Suppressor macrophage treated with lipopolysaccharide for 1 hour (primary cell): Measurements from ENCODE around the gene MCRIP2.

Experiments used
- DNase-seq, 3 donors: peaks; one replicate each; pipeline ENCODE4 v3.0.0-alpha.2; 2020 to 2022

Gene MCRIP2

DNA sequence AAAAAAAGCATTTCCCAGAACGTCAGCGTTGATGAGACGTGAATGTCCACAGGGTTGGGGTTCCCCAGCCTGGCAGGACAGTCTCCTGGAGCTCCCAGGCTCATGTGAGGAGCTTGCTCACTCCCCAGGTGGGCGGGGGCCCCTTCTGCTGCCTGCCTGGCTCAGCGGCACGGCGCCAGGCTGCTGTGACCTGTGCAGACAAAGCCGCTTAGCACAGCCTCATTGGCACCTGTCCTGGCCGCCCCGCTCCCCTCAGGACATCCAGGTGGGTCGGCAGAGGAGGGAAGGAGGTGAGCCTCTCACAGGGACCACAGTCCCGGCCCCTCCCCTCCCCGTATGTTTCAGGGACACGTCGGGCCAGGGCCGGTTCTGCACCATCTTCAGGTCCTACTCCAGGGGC lies 23.8 kb upstream of the MCRIP2 start:
- no peak for DNase-seq

DNA sequence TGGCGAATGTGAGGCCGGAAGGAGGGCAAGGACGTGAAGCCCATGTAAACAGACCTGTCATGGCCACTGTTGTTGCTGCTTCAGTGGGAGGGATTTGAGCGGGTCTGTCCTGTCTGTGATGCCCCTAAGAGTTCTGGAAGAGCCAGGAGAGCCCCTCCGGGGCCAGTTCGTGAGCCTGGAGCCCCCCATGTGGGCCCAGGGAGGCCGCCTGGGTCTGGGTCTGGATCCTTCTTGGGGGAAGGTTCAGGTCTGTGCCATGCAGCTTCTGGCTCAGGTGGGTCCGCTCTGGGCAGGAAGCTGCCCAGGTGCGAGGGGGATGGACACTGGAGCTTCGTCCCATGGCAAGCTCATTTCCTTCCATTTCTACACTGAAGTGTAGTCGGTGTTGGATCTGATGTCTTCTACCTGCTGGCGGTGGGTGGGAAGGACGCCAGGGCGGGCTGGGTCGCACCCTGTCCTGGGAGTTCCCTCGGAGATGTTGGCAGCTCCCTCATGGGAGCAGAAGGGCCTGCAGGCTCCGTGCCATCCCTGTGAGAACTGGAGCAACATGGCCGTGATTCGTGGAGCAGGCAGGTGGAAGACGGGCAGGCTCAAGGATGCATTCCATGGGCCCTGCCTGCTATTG lies 22.0 kb upstream of the MCRIP2 start:
- no peak for DNase-seq

DNA sequence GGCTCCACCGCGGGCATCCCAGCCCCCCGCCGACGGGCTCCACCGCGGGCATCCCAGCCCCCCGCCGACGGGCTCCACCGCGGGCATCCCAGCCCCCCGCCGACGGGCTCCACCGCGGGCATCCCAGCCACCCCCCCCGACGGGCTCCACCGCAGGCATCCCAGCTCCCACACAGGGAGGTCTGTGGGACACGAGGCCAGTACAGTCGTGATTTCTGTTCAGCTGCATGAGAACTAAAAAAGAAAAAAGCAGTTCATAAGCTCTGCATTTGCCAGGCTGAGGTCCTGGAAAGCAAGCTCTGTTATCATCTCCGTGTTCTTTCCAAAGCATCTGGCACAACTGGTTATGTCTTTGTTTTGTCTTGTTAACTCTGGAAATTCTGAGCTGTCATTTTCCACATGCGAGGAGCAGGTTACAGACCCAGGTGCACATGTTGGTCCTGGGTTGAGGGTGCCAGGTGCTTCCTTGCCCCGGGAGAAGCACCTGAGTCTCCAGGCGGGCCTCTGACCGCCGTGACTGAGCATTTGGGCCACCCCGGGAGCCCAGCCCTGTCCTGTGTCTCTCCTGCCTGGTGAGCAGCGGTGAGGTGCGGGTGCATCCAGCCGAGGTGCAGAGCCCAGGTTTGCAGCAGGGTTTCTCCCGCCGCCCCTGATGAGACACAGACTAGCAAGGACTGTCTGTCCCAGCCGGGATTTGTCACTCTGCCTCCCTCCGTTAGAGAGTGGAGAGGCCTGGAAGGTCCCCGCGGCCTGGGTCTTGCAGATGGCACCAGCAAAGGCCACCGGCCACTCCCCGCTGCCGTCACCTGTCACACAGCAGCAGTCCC lies 20.7 kb upstream of the MCRIP2 start:
- DNase-seq: no peak

- DNase-seq: no peak
Measured at GRCh38 chr16:621526-622105, 20.0 kb upstream of the MCRIP2 start.

- DNase-seq: no peak
Measured at GRCh38 chr16:622920-623280, 18.7 kb upstream of the MCRIP2 start.

DNA sequence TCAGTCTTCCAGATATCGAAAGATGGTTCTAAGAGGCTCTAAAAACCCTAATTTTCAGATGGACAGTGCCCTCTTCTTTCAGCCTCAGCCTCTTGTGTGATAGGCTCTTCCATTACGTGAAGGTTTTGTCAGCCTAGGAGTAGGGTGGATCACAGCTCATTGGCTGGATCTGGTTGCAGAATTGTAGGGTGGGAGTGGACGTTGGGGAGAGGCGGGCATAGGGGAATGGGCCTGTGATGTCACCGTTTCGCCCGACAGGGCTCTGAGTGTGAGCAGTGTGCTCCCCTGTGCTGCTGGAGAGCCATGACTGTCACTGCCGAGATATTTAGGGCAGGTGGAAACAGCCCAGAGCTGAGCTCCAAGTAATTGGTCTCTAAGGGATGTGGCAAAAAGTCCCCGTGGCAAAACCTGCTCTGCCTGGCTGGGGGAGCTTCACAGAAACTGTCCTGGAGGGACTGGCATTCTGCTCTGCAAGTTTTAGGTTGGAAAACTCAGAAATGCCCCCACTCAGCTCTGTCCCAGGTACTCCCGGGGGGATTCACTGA lies 17.0 kb upstream of the MCRIP2 start:
- no peak for DNase-seq

- DNase-seq: no peak
Measured at GRCh38 chr16:625117-625976, 16.3 kb upstream of the MCRIP2 start.

GRCh38 chr16:625977-626765 lies 15.5 kb upstream of the MCRIP2 start:
- no peak for DNase-seq

DNA sequence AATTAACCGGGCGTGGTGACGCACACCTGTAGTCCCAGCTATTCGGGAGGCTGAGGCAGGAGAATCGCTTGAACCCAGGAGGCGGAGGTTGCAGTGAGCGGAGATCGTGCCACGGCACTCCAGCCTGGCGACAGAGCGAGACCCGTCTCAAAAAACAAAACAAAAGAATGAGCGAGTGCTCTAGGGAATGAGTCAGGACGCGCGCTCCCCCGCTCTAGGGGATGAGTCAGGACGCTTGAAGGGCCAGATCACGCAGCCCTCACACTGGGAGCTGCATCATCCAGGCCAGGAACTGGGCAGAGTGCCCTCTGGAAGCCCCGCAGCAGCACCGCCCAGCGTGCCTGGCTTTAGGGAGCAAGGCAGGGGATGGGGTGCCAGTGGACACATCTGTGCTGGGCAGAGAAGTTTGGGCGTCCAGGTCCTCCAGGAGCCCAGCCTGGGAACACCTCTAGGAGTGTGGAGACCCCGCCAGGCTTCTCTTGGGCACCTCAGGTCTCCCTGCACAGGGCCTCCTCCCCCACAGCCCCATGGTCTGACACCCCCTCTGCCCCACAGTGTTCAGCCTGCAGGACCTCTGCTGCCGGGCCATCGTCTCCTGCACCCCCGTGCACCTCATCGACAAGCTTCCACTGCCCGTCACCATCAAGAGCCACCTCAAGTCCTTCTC lies 14.7 kb upstream of the MCRIP2 start:
- peak; percentile 43 to 62 (median 50) for DNase-seq

DNA sequence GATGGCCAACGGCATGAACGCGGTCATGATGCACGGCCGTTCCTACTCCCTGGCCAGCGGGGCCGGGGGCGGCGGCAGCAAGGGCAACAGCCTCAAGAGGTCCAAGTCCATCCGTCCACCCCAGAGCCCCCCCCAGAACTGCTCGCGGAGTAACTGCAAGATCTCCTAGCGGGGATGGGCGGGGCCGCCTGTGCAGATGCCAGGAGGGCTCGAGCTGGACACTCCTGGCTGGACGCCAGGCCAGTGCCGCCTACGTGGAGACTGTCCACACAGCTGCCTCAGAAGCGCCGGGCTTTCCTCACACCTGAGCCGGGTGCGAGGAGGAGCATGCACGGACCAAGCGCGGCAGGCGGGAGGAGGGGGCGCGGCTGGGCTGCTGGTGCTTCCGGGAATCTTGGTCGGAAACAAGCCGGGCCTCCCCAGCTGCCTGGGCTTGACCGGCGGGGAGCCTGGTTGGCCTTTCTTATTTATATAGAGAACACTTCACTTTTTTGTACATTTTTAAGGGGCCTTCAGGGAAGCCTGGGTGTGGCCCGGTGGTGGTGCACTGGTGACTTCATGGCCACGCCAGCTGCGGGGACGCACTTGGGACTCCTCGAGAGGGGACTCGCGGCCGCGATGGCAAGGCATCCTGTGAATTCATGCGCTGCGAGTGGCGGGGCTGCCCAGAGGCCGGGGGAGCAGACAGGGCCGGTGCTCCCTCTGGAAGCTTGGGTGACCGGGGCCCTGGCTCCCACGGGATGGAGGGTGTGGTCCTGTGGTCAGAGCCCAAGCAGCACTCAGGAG lies 14.0 kb upstream of the MCRIP2 start:
- DNase-seq: no peak

DNA sequence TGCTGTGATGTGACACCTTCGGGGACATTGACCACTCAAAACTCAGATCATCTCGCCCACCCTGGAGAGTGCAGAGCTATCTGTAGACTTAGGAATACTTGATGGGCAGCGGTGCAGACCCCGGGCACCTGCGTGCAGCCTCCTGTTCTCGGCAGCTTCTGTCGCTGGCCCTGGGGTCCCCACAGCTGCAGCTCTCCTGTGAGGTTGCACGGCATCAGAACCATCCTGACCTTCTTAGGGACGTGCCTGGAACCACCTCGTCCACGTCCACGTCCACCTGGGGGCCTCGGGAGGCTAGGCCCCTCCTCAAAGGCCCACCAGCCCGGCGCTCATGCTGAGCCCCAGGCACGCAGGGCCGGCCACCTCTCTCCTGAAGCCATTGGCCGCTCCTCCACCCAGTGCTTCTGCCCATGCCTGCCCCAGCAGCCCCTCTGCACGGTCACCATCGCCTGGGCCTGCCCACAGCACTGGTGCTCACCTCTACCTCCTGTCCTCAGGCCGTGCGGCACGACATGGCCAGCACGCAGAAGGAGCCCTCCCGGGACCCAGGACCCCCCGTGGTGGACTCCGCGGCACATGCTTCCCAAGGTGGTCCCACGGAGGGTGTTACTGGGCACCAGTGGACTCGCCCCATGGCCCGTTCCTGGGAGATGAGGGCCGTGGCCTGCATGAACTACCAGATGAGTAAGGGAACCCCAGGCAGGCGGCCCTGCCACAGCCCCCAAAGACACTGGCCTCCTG lies 13.1 kb upstream of the MCRIP2 start:
- no peak for DNase-seq

DNA sequence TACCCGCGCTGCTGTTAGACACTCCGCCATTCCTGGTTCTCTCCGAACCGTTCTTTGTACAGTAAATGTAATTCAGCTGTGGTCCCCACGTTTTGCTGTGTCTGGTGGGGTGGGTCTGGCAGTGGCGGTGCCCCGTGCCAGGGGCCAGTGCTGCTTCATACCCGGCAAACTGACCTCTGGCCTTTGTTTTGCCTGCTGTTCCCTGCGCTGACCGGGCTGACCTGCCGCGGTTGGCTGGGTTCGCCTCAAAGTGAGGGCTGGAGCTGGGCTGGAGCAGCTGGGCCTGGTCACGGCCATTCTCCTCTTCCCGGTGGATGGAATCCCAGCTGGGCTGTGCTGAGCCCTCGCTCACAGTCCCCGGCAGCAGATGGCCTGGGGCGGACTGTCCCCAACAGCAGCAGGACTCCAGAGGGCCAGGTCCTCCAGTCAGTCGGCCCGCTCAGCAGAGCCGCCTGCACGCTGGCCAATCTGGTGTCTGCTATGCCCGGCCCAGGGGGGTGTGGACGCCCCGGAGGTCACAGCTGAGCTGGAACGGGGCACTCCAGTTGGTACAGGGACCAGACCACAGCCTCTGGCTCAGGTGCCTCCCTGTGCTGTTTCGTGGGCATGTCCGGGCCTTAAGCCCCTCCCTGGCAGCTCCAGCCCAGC lies 12.3 kb upstream of the MCRIP2 start:
- no peak for DNase-seq

DNA sequence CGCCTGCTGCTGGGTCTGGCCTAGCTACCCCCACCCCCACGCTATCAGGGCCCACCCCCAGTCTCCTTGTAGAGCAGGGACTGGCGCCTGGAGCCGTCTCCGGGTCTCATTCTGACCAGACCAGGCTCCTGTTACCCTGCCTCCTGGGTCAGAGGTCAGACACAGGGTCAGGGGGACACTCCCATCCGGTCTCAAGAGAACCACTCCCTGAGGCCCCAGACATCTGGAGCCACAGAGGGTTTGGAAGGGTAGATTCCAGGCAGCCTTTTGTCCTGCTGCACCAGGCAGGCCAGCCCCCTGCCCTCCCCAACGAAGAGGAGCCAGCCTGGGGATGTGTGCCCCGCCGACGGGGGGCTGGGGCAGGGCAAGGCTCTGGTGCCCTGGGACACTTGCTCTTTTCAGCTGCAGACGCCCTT lies 11.8 kb upstream of the MCRIP2 start:
- DNase-seq: no peak

GRCh38 chr16:630249-630814 lies 11.3 kb upstream of the MCRIP2 start:
- DNase-seq: peak in 2 of 3 donors; percentile 18 to 31

DNA sequence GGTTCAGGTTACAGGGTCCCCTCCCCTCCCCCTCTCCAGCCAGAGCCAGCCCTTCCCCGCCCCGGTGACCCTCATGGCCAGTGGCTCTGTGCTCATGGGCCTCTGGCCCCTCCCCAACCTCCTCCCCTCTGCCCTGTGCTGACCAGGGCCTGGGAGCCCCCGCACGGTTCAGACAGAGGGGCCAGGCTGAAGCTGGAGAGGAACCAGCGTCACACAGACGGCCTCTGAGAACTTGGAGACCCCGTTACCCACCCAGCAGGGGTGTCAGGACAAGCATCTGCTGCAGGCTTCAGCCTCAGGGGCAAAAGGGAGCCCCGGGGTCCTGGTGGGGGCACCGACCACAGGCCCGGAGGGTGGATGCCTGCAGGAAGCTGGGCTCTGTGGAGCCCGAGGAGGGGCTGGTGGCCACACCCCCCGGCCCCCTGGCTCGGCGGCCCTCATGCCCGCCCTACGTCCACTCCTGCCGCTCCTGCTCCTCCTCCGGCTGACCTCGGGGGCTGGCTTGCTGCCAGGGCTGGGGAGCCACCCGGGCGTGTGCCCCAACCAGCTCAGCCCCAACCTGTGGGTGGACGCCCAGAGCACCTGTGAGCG lies 10.7 kb upstream of the MCRIP2 start, which contains the start of gene WFIKKN1:
WFIKKN1 (plus strand) TSS at position 171 of the 591 bp plus-strand sequence; CDS start at position 440, 269 bp downstream.
- peak in 1 of 3 donors; percentile 20 for DNase-seq

DNA sequence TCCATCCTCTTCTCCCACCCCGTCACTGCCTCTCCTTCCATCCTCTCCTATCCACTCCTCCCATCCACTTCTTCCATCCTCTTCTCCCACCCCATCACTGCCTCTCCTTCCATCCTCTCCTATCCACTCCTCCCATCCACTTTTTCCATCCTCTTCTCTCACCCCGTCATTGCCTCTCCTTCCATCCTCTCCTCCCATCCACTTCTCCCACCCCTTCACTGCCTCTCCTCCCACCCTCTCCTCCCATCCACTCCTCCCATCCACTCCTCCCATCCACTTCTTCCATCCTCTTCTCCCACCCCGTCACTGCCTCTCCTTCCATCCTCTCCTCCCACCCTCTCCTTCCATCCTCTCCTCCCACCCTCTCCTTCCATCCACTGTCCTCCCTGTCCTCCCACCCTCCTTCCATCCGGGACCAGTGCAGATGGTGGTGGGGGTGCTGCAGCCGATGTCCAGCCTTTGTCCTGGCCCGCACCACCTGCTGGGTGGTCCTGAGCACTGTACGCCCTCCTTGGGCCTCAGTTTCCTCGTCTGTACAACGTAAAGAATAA lies 9.7 kb upstream of the MCRIP2 start:
- no peak for DNase-seq

DNA sequence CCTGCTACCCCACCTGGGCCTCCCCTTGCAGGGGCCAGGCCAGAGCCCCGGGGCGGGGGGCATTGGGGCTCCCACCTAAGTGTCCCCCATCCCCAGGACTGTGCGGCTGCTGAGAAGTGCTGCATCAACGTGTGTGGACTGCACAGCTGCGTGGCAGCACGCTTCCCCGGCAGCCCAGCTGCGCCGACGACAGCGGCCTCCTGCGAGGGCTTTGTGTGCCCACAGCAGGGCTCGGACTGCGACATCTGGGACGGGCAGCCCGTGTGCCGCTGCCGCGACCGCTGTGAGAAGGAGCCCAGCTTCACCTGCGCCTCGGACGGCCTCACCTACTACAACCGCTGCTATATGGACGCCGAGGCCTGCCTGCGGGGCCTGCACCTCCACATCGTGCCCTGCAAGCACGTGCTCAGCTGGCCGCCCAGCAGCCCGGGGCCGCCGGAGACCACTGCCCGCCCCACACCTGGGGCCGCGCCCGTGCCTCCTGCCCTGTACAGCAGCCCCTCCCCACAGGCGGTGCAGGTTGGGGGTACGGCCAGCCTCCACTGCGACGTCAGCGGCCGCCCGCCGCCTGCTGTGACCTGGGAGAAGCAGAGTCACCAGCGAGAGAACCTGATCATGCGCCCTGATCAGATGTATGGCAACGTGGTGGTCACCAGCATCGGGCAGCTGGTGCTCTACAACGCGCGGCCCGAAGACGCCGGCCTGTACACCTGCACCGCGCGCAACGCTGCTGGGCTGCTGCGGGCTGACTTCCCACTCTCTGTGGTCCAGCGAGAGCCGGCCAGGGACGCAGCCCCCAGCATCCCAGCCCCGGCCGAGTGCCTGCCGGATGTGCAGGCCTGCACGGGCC lies 8.9 kb upstream of the MCRIP2 start:
- no peak for DNase-seq
